Brain microvascular endothelial cell (primary cell): Measurements from ENCODE around the gene ADAMTS4.
"Not testable (repeated sequence)": the region's sequence is repeated elsewhere in the genome, so short reads cannot be mapped to it uniquely, and the experiment has no call there.

ENCODE experiments used
- DNase-seq: peaks from one replicate; pipeline ENCODE4 v3.0.0-alpha.2; 2020
- H3K27ac ChIP-seq: fragments of 250-450 bp; sonication (Bioruptor Pico); 2 replicates; pipeline ENCODE4 v1.5.1; 2020; ENCODE audit warnings: mild to moderate bottlenecking, moderate library complexity
- H3K27me3 ChIP-seq: fragments of 250-450 bp; sonication (Bioruptor Pico); replicated peaks from 2 replicates; pipeline ENCODE4 v1.5.1; 2020; ENCODE audit warnings: mild to moderate bottlenecking
- H3K36me3 ChIP-seq: fragments of 250-450 bp; sonication (Bioruptor Pico); replicated peaks from 2 replicates; pipeline ENCODE4 v1.5.1; 2020; ENCODE audit warnings: mild to moderate bottlenecking
- H3K4me3 ChIP-seq: 2 replicates; pipeline ENCODE4 v1.5.1; 2011; ENCODE audit warnings: low read depth, mild to moderate bottlenecking, control low read depth, low read length, moderate library complexity
- in situ Hi-C: cut with HindIII; loops from 2 replicates; pipeline ENCODE4 v1.10.0; 2017; ENCODE audit warnings: low sequenced_read_pairs, low pct_ligation_motif_present
- TF ChIP-seq, protein P1 (sequence below): IDR thresholded peaks from 2 replicates; pipeline ENCODE4 v1.5.1; 2011; ENCODE audit warnings: low read depth, mild to moderate bottlenecking, moderate library complexity, low read length, control low read depth, inconsistent platforms; ENCODE audit errors: missing control alignments

Gene ADAMTS4

DNA sequence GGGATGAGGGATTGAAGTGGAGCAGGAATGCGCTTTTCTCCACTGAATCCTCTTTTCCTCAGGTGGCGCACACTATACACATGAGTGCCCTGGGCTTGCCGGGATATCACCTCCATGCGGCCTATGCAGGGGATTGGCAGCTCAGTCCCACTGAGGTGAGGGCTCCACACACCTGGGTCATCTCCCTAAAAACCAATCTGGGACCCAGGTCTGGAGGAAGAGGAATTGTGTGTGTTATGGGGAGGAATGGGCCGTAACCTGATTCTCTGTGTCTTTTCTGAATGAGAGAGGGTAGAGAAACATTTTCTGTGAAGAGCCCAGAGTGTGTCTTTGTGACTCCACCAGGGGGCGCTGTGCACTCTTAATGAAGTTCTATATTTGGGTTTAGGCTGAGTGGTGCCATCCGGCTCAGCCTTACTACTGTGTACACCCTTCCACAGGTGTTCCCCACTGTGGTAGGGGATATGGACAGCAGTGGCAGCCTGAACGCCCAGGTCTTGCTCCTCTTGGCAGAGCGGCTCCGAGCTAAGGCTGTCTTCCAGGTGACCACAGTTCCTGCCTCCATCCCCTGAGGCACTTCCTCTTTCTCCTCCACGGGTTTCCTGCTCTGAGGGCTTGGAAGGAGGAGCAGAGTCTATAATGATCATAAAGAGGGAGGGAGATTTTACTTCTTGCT lies 28.5 kb upstream of the ADAMTS4 start:
- peak; percentile 67 for DNase-seq
- TF ChIP-seq, protein P1, sequence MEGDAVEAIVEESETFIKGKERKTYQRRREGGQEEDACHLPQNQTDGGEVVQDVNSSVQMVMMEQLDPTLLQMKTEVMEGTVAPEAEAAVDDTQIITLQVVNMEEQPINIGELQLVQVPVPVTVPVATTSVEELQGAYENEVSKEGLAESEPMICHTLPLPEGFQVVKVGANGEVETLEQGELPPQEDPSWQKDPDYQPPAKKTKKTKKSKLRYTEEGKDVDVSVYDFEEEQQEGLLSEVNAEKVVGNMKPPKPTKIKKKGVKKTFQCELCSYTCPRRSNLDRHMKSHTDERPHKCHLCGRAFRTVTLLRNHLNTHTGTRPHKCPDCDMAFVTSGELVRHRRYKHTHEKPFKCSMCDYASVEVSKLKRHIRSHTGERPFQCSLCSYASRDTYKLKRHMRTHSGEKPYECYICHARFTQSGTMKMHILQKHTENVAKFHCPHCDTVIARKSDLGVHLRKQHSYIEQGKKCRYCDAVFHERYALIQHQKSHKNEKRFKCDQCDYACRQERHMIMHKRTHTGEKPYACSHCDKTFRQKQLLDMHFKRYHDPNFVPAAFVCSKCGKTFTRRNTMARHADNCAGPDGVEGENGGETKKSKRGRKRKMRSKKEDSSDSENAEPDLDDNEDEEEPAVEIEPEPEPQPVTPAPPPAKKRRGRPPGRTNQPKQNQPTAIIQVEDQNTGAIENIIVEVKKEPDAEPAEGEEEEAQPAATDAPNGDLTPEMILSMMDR, result peak; percentile 82
- Histone ChIP-seq H3K27ac (no peak overlapping the region), H3K4me3 (peak overlapping the region; percentile 96), H3K27me3 (no peaks in the 10 kb centered on the region), H3K36me3 (peaks cover 27% of the 10 kb centered on the region)
- in situ Hi-C loops, result no loop called here

DNA sequence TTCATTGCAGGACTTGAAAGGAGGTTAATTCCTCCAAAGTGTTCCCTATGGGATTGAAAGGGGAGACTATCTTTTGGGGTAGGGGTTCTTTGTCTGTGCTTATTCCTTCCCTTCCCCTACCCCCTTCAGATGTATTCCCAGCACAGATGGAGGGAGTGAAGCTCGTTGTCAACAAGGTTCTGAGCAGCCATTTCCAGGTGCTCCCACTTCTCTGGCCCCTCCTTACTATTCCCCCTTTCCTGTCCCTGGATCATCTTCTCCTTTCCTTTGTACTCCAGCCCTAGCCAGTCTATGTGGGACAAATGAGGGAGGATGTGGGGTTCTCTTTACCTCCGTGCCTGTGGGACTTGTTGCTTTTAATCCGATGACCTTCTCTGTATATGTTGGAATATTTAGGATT lies 27.9 kb upstream of the ADAMTS4 start:
- peak overlapping the region; percentile 96 for H3K4me3 ChIP-seq
- no peak overlapping the region for H3K27ac ChIP-seq
- peaks cover 27% of the 10 kb centered on the region for H3K36me3 ChIP-seq
- DNase-seq, result no peak
- in situ Hi-C loops, result no loop called here
- TF ChIP-seq, protein P1, result no peak
- no peaks in the 10 kb centered on the region for H3K27me3 ChIP-seq

DNA sequence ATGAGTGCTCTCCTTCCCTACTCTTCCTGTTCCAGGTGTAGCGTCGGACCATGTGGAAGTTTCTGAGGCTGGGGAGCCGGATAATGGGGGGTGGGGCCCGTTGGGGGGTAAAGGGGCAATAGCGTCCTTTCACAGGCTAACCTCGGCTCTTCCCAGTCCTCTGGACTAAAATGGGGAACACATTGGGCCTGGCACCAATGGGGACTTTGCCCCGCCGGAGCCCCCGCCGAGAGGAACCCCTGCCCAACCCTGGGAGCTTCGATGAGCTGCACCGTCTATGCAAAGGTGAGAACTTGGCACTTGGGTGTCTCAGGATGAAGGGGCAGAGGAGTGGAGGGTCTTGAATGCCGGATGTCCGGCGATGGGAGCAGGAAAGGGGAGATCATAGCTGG lies 27.5 kb upstream of the ADAMTS4 start:
- Histone ChIP-seq H3K27ac (peak overlapping the region; percentile 58), H3K4me3 (peak overlapping the region; percentile 96), H3K27me3 (no peaks in the 10 kb centered on the region), H3K36me3 (peaks cover 27% of the 10 kb centered on the region)
- in situ Hi-C loops, result no loop called here
- TF ChIP-seq, protein P1, result no peak
- DNase-seq, result no peak

DNA sequence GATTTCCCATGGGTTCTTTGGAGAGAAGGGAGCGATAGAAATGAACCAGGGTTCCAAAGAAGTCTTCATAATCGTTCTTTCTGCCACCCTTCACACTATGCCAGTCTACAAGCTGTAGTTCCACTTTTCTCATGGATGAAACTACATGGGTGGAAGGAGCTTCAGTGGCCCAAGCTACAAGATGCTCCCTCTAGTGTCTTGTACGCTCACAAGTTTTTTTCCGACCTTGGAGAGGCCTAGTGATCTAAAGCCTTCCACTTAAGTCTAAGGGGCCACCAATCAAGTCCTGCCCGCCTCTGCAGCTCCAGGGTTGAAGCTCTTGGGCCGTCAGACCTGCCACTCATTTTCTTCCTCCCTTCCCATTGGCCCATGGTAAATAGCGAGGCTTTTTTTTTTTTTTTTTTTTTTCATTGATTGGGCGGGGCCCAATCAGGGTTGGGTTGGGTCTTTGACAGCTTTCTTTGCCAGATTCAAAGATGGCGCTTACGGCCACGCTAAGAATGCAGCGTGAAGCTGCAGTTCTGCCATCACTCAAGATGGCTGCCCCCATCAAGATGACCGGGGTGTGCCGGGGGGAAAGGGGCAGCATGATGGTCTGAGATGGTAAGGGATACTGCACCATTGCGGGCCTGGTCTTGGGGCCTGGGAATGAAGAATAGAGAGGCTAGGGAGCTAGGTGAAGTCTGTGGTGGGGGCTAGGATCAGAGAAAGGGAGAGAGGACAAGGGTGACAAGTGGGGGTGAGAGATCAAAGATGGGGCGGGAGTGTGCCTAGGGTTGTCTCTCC lies 26.9 kb upstream of the ADAMTS4 start, which contains the start of gene TOMM40L:
Gene TOMM40L (plus strand): TSS at position 527 of the 786 bp plus-strand sequence. CDS start 430 bp downstream, outside the sequence.
- Histone ChIP-seq H3K4me3 (peak within 1 kb of the TSS; percentile 96), H3K27ac (peak within 1 kb of the TSS; percentile 58), H3K27me3 (no peaks in the 10 kb centered on the region), H3K36me3 (peaks cover 27% of the 10 kb centered on the region)
- DNase-seq, result peak; percentile 99
- in situ Hi-C loops, result no loop called here
- TF ChIP-seq, protein P1, result peak; percentile 76

DNA sequence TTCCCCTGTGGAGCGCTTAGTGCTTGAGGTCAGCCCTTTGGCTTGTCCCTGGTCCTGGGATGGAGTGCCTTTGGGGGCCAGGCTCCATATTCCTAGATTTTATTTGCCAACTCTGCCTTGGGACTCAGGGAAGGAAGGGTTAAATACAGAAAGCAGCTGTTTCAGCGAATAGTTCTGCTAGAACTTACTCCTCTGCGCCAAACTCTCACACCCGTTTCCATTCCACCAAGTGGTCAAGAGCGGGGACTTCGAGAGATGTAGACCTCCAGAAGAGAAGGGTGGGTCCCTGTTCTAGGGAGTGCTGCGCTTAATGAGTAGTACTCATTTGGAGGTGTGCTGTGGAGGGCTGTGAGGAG lies 26.3 kb upstream of the ADAMTS4 start:
- no peak overlapping the region for H3K4me3 ChIP-seq

DNA sequence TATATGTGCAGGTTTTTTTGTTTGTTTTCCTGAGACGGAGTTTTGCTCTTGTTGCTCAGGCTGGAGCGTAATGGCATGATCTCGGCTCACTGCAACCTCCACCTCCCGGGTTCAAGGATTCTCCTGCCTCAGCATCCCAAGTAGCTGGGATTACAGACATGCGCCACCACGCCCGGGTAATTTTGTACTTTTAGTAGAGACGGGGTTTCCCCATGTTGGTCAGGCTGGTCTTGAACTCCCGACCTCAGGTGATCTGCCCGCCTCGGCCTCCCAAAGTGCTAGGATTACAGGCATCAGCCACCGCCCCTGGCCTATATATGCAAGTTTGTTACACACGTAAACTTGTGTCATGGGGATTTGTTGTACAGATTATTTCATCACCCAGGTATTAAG lies 25.8 kb upstream of the ADAMTS4 start:
- H3K27me3 ChIP-seq, DNase-seq, H3K27ac ChIP-seq, H3K4me3 ChIP-seq: not testable (repeated sequence)
- in situ Hi-C loops, result loop anchor here (25.0 kb wide), 1 partner anchor 163 kb away; no protein-coding TSS in a partner anchor
- H3K36me3 ChIP-seq, result peaks cover 20% of the 10 kb centered on the region

More for the DNA sequence above, 26.3 kb upstream of the ADAMTS4 start:
- Histone ChIP-seq H3K27me3 (no peaks in the 10 kb centered on the region), H3K36me3 (peaks cover 25% of the 10 kb centered on the region), H3K27ac (no peak overlapping the region)
- TF ChIP-seq, protein P1, result no peak
- DNase-seq, result no peak
- in situ Hi-C loops, result no loop called here
